HEK293 (cell line): Measurements from ENCODE around the gene MYOC.
"Not testable (repeated sequence)": the region's sequence is repeated elsewhere in the genome, so short reads cannot be mapped to it uniquely, and the experiment has no call there.

Experiments used
- CTCF ChIA-PET: fragments of 350-600 bp; formaldehyde crosslinking; extraction: SDS; loops from one replicate; lab custom pipeline; 2021; ENCODE audit warnings: antibody characterized with exemption; lab: Yijun Ruan, JAX
- POLR2A ChIA-PET: fragments of 300-600 bp; formaldehyde crosslinking; extraction: SDS; loops from one replicate; lab custom pipeline; 2020; ENCODE audit warnings: antibody characterized with exemption, inconsistent platforms; lab: Yijun Ruan, JAX
- H3K27ac ChIP-seq: fragments of 200-500 bp; sonication (Bioruptor generic); 2 replicates; pipeline ENCODE4 v1.5.1; 2014; ENCODE audit warnings: low read depth, low read length, control low read depth, inconsistent platforms; ENCODE audit errors: extremely low read depth
- H3K36me3 ChIP-seq, 2 experiments: fragments of 200-500 bp in 1 of 2; sonication (Bioruptor generic) in 1 of 2; 1 replicate in 1 of 2; 2 replicates in 1 of 2; pipeline ENCODE4 v1.5.1; 2014 to 2017; ENCODE audit warnings: inconsistent platforms in 2 of 2, low read length in 2 of 2; ENCODE audit not compliant: control insufficient read depth in 2 of 2, insufficient read depth in 1 of 2
- H3K4me1 ChIP-seq: fragments of 200-500 bp; sonication (Bioruptor generic); 2 replicates; pipeline ENCODE4 v1.5.1; 2014; ENCODE audit warnings: mild to moderate bottlenecking, low read length, inconsistent platforms; ENCODE audit not compliant: control insufficient read depth, insufficient read depth
- H3K4me3 ChIP-seq: 2 replicates; pipeline ENCODE4 v1.5.1; 2011; ENCODE audit warnings: low read depth, mild to moderate bottlenecking, control low read depth, low read length, moderate library complexity
- H3K9me3 ChIP-seq: fragments of 200-500 bp; sonication (Bioruptor generic); 2 replicates; pipeline ENCODE4 v1.5.1; 2014; ENCODE audit warnings: low read depth, low read length, inconsistent platforms; ENCODE audit not compliant: control insufficient read depth, insufficient read depth
- ELK4 ChIP-seq: IDR thresholded peaks from 2 replicates; pipeline ENCODE4 v1.6.1; 2011; ENCODE audit warnings: mild to moderate bottlenecking, low read depth, low read length, borderline replicate concordance
- HOXC10 ChIP-seq: sonication (generic); formaldehyde crosslinking; IDR thresholded peaks from 2 replicates; pipeline ENCODE4 v1.8.1; 2023; ENCODE audit warnings: mild to moderate bottlenecking, missing genetic modification reagents
- KLF8 ChIP-seq: fragments of 450-650 bp; formaldehyde crosslinking; IDR thresholded peaks from 2 replicates; pipeline ENCODE4 v1.5.1; 2016; ENCODE audit warnings: missing biosample characterization, missing genetic modification characterization
- SCRT1 ChIP-seq: fragments of 450-650 bp; formaldehyde crosslinking; IDR thresholded peaks from 2 replicates; pipeline ENCODE4 v1.5.1; 2016; ENCODE audit warnings: missing biosample characterization, missing genetic modification characterization, borderline replicate concordance
- SCRT2 ChIP-seq: fragments of 450-650 bp; formaldehyde crosslinking; IDR thresholded peaks from 2 replicates; pipeline ENCODE4 v1.5.1; 2016; ENCODE audit warnings: missing biosample characterization, missing genetic modification characterization
- TCF7L2 ChIP-seq: IDR thresholded peaks from 2 replicates; pipeline ENCODE4 v1.6.1; 2011; ENCODE audit warnings: low read depth, mild to moderate bottlenecking, inconsistent platforms, low read length, moderate library complexity, borderline replicate concordance
- YY1 ChIP-seq: fragments of 450-650 bp; formaldehyde crosslinking; IDR thresholded peaks from 2 replicates; pipeline ENCODE4 v1.5.1; 2018; ENCODE audit warnings: missing biosample characterization, missing genetic modification characterization
- ZBTB49 ChIP-seq: fragments of 450-650 bp; formaldehyde crosslinking; IDR thresholded peaks from 2 replicates; pipeline ENCODE4 v1.5.1; 2016; ENCODE audit warnings: missing biosample characterization, missing genetic modification characterization, low read depth
- ZBTB7A ChIP-seq: fragments of 450-650 bp; formaldehyde crosslinking; IDR thresholded peaks from 2 replicates; pipeline ENCODE4 v1.5.1; 2016; ENCODE audit warnings: low read depth, missing biosample characterization, missing genetic modification characterization
- ZEB2 ChIP-seq: fragments of 450-650 bp; formaldehyde crosslinking; IDR thresholded peaks from 2 replicates; pipeline ENCODE4 v1.5.1; 2016; ENCODE audit warnings: missing biosample characterization, missing genetic modification characterization
- ZFP37 ChIP-seq: fragments of 450-650 bp; formaldehyde crosslinking; IDR thresholded peaks from 2 replicates; pipeline ENCODE4 v1.5.1; 2016; ENCODE audit warnings: missing biosample characterization, missing genetic modification characterization
- ZNF146 ChIP-seq: fragments of 450-650 bp; formaldehyde crosslinking; IDR thresholded peaks from 2 replicates; pipeline ENCODE4 v1.5.1; 2016; ENCODE audit warnings: missing biosample characterization, missing genetic modification characterization
- ZNF157 ChIP-seq: fragments of 450-650 bp; formaldehyde crosslinking; IDR thresholded peaks from 2 replicates; pipeline ENCODE4 v1.5.1; 2016; ENCODE audit warnings: missing biosample characterization, missing genetic modification characterization
- ZNF214 ChIP-seq: fragments of 450-650 bp; formaldehyde crosslinking; IDR thresholded peaks from 2 replicates; pipeline ENCODE4 v1.5.1; 2017; ENCODE audit warnings: missing biosample characterization, mild to moderate bottlenecking, missing genetic modification characterization, borderline replicate concordance
- ZNF394 ChIP-seq: fragments of 450-650 bp; formaldehyde crosslinking; IDR thresholded peaks from 2 replicates; pipeline ENCODE4 v1.5.1; 2016; ENCODE audit warnings: missing biosample characterization, missing genetic modification characterization, mild to moderate bottlenecking, moderate library complexity, borderline replicate concordance
- ZNF433 ChIP-seq: fragments of 450-650 bp; formaldehyde crosslinking; IDR thresholded peaks from 2 replicates; pipeline ENCODE4 v1.5.1; 2016; ENCODE audit warnings: missing biosample characterization, missing genetic modification characterization, low read depth
- ZNF530 ChIP-seq: fragments of 450-650 bp; formaldehyde crosslinking; IDR thresholded peaks from 2 replicates; pipeline ENCODE4 v1.5.1; 2016; ENCODE audit warnings: low read depth, missing biosample characterization, missing genetic modification characterization
- ZNF555 ChIP-seq: fragments of 450-650 bp; formaldehyde crosslinking; conservative IDR thresholded peaks from 2 replicates; pipeline ENCODE4 v1.5.1; 2017; ENCODE audit warnings: missing biosample characterization, mild to moderate bottlenecking, missing genetic modification characterization, inconsistent platforms
- ZNF791 ChIP-seq: fragments of 450-650 bp; formaldehyde crosslinking; IDR thresholded peaks from 2 replicates; pipeline ENCODE4 v1.5.1; 2016; ENCODE audit warnings: missing biosample characterization, missing genetic modification characterization

The MYOC gene

GRCh38 chr1:171661076-171661650 lies 8.7 kb upstream of the MYOC start:
- CTCF ChIA-PET, result interaction anchor here (0.9 kb wide), 1 partner anchor 16 kb away, joined by 4 read pairs; no protein-coding TSS in a partner anchor
- no peak for TF ChIP-seq ZFP37 (tag by site-specific recombination)
- no peak for TF ChIP-seq KLF8 (tag by site-specific recombination)
- TF ChIP-seq TCF7L2, result no peak
- no peak for TF ChIP-seq ELK4
- TF ChIP-seq ZNF394 (tag by site-specific recombination), result no peak
- no peak for TF ChIP-seq HOXC10
- no peak for TF ChIP-seq ZNF791 (tag by site-specific recombination)
- TF ChIP-seq ZNF214 (tag by site-specific recombination), result no peak
- TF ChIP-seq ZEB2 (tag by site-specific recombination), result no peak
- no peak for TF ChIP-seq ZNF555
- no peak for TF ChIP-seq ZNF146 (tag by site-specific recombination)
- no peak for TF ChIP-seq ZBTB49
- no peak for TF ChIP-seq ZNF157
- no peak for TF ChIP-seq ZNF433
- TF ChIP-seq ZNF530, result no peak
- no peak overlapping the region for H3K4me3 ChIP-seq
- POLR2A ChIA-PET, result no interaction called here
- no peaks in the 10 kb centered on the region for H3K4me1 ChIP-seq
- H3K9me3 ChIP-seq, result no peaks in the 10 kb centered on the region
- H3K36me3 ChIP-seq, result no peaks in the 10 kb centered on the region
- no peak overlapping the region for H3K27ac ChIP-seq

- H3K4me3 ChIP-seq, H3K9me3 ChIP-seq, POLR2A ChIA-PET, H3K4me1 ChIP-seq, H3K36me3 ChIP-seq, H3K27ac ChIP-seq: not testable (repeated sequence)
- CTCF ChIA-PET, result interaction anchor here (0.6 to 4.9 kb wide), 5 partner anchors 11 to 816 kb away, joined by 3 to 33 read pairs (median 5); no protein-coding TSS in a partner anchor
Measured at GRCh38 chr1:171656206-171656605, 3.7 kb upstream of the MYOC start.

GRCh38 chr1:171655746-171656116 lies 3.2 kb upstream of the MYOC start:
- Histone ChIP-seq H3K27ac (no peak overlapping the region), H3K9me3 (no peaks in the 10 kb centered on the region), H3K36me3 (no peaks in the 10 kb centered on the region), H3K4me1 (no peaks in the 10 kb centered on the region), H3K4me3 (no peak overlapping the region)
- TF ChIP-seq ZBTB7A (no peak), SCRT1 (tag by site-specific recombination) (0 out of 2 replicates have a peak, but pooled peaks have one; percentile 13), SCRT2 (tag by site-specific recombination) (peak; percentile 71), YY1 (tag by site-specific recombination) (0 out of 2 replicates have a peak, but pooled peaks have one; percentile 41)
- ChIA-PET POLR2A (no interaction called here), CTCF (interaction anchor here (0.6 to 4.9 kb wide), 6 partner anchors 10 to 128 kb away, joined by 3 to 33 read pairs (median 4); no protein-coding TSS in a partner anchor)
